ENCODE measurements around the gene TP73. TPM values are rescaled to one million over a fixed set of nuclear protein-coding genes. Genes with fewer than 3 reads are reported as not detected.

Gene TP73
- polyA plus RNA-seq, 1 donor from 2014 or later: 0.88 TPM

DNA sequence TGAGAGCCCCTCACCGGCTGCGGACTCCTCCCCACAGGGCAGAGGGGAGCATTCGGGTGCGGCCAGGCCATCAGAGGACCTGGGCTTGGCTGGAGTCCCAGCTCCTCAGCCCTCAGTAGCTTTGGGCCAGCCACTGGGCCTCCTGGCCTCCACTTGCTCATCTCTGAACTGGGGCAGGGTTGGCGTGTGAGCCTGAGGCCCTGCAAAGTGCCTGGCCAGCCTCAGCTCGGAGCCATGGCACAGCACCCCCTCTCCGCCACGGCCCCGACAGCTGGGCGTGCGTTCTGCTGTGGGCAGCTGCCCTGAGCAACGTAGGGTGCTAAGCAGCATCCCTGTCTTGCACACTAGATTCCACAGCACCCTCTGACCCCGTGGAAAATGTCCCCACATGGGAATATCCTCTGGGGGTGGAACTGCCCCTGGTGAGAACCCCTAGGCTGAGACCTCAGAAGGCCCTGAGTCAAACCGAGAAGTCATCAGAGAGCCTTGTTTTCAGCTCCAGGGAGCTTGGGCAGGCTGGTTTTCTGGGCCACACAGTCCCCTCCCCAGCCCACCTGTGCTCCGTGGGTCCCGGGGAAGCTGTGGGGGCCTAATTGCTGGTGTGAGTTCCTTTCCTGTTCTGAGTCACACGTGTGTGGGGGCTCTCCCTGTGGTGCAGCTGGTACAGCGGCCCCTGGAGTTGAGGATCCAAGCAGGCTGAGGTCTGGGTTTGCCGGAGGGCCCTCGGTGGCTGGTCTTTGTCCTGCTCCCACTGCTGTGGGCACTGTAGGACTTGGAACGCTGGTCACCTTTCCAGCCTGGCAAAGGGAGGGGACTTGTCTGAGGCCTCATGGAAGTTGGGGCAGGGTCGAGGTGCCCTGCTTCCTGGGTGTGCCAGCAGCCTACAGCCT, 24.5 kb downstream of the TP73 start:
- H3K36me3 Mint-ChIP-seq: peaks cover 4% of the 10 kb centered on the region
- peak overlapping the region; percentile 80 to 92 (median 90) for H3K27ac Mint-ChIP-seq

GRCh38 chr1:3677484-3677883, 25.2 kb downstream of the TP73 start:
- Mint-ChIP-seq H3K27ac (peak overlapping the region; percentile 80 to 92 (median 90)), H3K27me3 (peaks cover 7% of the 10 kb centered on the region), H3K4me3 (peak overlapping the region; percentile 44 to 91 (median 76)), H3K36me3 (peaks cover 4% of the 10 kb centered on the region), H3K9me3 (no peaks in the 10 kb centered on the region), H3K4me1 (peaks cover 33 to 46% (median 34%) of the 10 kb centered on the region in 3 donors)

More for the DNA sequence above, 24.5 kb downstream of the TP73 start:
- H3K4me3 Mint-ChIP-seq: peak overlapping the region in 3 of 4 donors; percentile 68 to 91 (median 84)
- H3K27me3 Mint-ChIP-seq: peaks cover 9% of the 10 kb centered on the region
- H3K9me3 Mint-ChIP-seq: no peaks in the 10 kb centered on the region
- H3K4me1 Mint-ChIP-seq: peaks cover 34 to 50% (median 34%) of the 10 kb centered on the region in 3 donors

DNA sequence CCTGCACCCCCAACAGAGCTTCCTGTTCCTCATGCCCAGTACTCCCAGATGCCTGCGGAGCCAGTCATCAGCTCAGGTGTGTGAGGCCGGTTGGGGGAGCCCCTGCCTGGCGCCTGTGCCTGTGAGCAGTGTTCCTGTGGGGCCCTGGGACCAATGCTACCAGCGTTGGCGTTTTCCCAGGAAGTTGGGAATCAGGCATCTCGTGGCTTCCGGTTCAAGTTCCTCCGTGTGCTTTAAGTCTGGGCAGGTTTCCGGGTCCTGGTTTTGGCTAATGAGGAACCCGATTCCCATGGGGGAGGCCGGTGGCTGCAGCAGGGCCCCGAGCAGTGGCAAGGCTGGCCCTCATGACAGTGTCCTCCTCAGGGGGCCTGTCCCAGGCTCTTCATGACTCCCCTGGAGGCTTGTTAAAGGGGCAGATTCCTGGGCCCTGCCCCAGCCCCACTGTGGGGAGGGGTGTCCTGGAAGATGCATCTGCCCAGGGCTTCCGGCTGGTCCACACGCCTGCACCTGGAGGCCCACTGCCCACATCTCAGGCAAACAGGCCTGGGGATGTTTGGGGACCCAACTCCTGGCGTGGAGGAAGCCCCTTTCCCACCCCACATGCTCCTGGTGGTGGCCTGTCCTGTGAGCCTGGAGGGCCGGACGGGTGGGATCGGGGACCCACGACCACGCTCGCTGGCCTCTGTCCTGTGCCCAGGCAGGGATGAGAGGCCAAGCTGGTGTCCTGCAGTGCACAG, 26.2 kb downstream of the TP73 start:
- Mint-ChIP-seq H3K4me3 (peak overlapping the region in 3 of 4 donors; percentile 79 to 91 (median 84)), H3K4me1 (peaks cover 24 to 40% (median 29%) of the 10 kb centered on the region in 3 donors), H3K36me3 (no peaks in the 10 kb centered on the region), H3K27me3 (peaks cover 5% of the 10 kb centered on the region), H3K9me3 (no peaks in the 10 kb centered on the region), H3K27ac (peak overlapping the region; percentile 80 to 92 (median 80))

DNA sequence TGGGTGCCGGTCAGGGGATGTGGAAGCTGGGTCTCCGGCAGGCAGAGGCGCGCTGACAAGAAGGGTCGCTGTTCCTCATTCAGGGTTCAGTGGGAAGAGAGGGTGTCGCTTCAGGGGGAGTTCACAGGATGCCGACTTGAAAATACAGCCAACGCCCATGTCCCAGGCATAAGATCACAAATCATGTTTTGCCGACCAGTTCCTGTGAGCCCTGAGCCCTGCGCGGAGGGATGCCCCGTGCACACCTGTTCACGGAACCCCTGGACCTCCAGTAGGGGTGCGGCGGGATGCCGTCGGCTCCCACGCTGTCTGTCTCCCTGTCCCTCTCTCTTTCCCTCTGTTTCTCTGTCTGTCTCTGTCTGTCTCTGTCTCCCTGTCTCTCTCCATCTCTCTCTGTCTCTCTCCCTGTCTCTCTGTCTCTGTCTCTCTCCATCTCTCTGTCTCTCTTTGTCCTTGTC, 26.8 kb downstream of the TP73 start:
- Mint-ChIP-seq H3K9me3 (no peaks in the 10 kb centered on the region), H3K27ac (peak overlapping the region; percentile 71 to 92 (median 80)), H3K27me3 (peaks cover 3% of the 10 kb centered on the region), H3K4me3 (peak overlapping the region in 3 of 4 donors; percentile 79 to 91 (median 83)), H3K4me1 (peaks cover 20 to 37% (median 28%) of the 10 kb centered on the region in 3 donors), H3K36me3 (no peaks in the 10 kb centered on the region)

GRCh38 chr1:3679799-3680453, 27.6 kb downstream of the TP73 start:
- Mint-ChIP-seq H3K36me3 (no peaks in the 10 kb centered on the region), H3K27ac (peak overlapping the region; percentile 59 to 90 (median 80)), H3K4me1 (peaks cover 20 to 37% (median 28%) of the 10 kb centered on the region in 3 donors), H3K9me3 (no peaks in the 10 kb centered on the region), H3K4me3 (peak overlapping the region in 3 of 4 donors; percentile 26 to 91 (median 87)), H3K27me3 (peaks cover 3% of the 10 kb centered on the region)

DNA sequence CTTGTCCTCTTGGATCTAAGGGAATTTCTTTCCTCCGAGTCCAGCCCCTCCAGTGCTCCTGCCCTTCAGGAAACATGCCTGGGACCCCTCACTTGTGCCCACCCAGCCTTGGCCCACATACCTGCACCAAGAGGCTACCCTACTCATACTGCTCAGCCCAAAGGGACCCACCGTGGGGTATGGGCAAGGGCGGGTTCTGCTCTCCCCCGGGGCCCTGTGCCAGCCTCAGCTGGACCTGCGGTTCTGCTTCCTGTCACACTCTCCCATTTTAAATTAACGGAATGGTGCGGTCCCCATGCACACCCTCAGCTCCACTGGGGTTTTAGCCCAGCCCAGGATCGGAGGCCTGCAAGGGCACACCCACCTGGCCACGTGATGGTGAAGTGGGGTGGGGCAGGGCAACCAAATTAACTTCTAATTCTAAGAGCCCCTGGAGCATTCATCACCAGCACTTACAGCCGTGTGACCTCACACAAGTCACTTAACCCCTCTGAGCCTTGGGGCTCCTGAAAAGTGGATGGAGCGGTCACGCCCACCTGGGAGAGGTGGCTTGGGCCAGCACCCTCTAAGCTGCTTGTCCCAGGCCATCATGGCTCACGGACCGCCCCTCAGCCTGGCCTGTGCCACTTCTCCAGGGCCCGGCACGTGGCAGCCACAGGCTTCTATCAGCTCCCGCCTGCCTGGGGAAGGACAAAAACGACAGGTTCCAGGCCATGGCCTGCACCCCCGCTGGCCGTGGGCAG, 28.3 kb downstream of the TP73 start:
- Mint-ChIP-seq H3K27ac (peak overlapping the region in 2 of 3 donors; percentile 63 to 90), H3K9me3 (no peaks in the 10 kb centered on the region), H3K27me3 (peaks cover 3% of the 10 kb centered on the region), H3K4me1 (peaks cover 20 to 34% (median 28%) of the 10 kb centered on the region in 3 donors), H3K4me3 (peak overlapping the region in 3 of 4 donors; percentile 44 to 87 (median 81)), H3K36me3 (no peaks in the 10 kb centered on the region)

GRCh38 chr1:3681231-3681897, 29.0 kb downstream of the TP73 start:
- Mint-ChIP-seq H3K36me3 (no peaks in the 10 kb centered on the region), H3K4me1 (peaks cover 20 to 33% (median 28%) of the 10 kb centered on the region in 3 donors), H3K27me3 (peaks cover 3% of the 10 kb centered on the region), H3K27ac (peak overlapping the region in 1 of 3 donors; percentile 90), H3K4me3 (no peak overlapping the region), H3K9me3 (no peaks in the 10 kb centered on the region)

DNA sequence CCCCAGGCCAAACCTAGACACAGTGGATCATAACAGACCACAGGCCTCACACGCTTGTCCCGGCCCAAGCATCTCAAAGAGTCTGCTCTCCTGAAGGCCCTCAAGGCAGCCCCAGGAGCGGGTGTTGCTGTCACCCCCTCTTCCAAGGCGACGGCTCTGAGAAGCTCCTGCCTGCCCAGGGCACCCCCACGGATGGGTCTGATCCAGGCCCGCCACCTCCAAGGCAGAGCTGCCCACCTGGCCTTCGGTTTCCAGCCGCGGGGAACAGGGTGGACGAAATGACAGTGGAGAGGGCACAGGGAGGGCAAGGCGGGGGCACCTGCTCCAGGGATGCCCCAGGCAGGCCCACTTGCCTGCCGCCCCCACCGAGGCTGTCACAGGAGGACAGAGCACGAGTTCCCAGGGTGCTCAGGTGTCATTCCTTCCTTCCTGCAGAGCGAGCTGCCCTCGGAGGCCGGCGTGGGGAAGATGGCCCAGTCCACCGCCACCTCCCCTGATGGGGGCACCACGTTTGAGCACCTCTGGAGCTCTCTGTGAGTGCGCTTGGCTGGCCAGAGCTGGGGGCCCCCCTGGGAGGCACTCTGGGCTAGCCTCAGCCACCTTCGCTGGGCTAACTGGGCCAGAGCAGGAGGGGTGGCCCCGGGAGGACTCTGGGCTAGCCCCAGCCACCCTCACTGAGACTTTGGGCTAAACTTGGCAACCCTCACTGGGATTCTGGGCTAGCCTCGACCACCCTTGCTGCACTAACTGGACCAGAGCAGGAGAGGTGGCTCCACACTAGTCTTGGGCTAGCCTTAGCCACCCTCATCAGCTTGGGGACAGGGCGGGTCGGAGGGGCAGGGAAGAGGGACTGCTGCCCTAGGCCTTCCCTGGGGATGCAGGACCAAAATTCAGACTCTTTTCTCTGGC, 29.8 kb downstream of the TP73 start:
- Mint-ChIP-seq H3K27ac (peak overlapping the region in 1 of 3 donors; percentile 49), H3K36me3 (no peaks in the 10 kb centered on the region), H3K4me1 (peaks cover 15 to 29% (median 22%) of the 10 kb centered on the region in 3 donors)

DNA sequence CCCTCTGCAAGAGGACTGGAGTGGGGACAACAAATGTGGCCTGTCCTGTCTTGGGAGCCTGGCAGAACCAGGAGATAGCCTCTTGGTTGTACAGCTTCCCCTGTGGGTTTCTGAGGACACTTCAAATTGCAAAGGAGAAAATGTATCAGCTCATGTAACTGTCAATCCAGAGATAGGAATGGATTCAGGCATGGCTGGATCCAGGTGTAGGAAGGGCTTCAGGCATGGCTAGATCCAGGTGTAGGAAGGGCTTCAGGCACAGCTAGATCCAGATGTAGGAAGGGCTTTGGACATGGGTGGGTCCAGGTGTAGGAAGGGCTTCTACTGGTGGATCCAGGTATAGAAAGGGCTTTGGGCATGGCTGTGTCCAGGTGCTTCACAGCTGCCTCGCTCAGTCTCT, 30.9 kb downstream of the TP73 start:
- no peaks in the 10 kb centered on the region for H3K36me3 Mint-ChIP-seq
- peaks cover 6 to 20% (median 12%) of the 10 kb centered on the region in 3 donors for H3K4me1 Mint-ChIP-seq
- peaks cover 2% of the 10 kb centered on the region for H3K27me3 Mint-ChIP-seq
- H3K9me3 Mint-ChIP-seq: no peaks in the 10 kb centered on the region
- H3K4me3 Mint-ChIP-seq: no peak overlapping the region
- H3K27ac Mint-ChIP-seq: peak overlapping the region in 2 of 3 donors; percentile 49 to 65

More for the DNA sequence above, 29.8 kb downstream of the TP73 start:
- Mint-ChIP-seq H3K27me3 (peaks cover 3% of the 10 kb centered on the region), H3K9me3 (no peaks in the 10 kb centered on the region), H3K4me3 (no peak overlapping the region)

DNA sequence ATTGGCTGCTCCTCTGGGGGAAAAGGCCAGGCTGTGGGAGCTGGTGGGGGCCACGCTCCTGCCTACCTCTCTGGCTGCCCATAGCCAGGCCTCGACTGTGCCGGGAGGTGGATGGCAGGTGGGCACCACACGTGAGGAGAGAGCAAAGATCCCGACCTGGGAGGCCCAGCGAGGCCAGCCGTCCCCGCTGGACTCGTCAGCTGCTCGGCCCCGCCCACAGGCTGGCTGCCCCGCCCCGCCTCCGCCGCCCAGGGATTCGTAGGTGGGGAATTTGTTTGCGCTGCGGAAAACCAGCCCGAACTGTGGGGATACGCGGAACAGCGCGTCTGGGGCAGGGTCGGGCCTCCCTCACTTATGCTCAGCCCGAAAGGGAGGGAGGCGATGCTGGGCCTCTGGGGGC, 31.7 kb downstream of the TP73 start:
- Mint-ChIP-seq H3K36me3 (no peaks in the 10 kb centered on the region), H3K4me3 (peak overlapping the region in 1 of 4 donors; percentile 28), H3K9me3 (no peaks in the 10 kb centered on the region), H3K4me1 (peaks cover 4 to 18% (median 9%) of the 10 kb centered on the region in 3 donors), H3K27me3 (peaks cover 2% of the 10 kb centered on the region), H3K27ac (no peak overlapping the region)

DNA sequence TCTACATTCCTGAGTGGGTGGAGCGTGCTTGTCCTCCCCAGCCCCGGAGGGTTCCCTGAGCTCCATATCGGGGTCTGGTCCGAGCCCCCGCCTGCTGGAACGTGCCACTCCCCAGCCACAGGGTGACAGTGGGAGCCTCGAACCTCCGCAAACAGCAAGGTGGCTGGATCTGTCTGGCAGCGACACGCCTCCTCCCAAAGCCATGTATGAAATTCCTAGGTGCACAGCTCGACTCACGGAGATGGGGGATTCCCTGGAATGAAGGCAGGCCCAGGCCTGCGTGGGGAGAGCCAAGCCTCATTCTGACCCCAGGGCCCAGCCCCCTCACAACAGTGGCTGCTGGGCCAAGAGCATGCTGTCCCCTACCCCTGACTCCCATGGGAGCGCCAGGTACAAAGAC, 32.9 kb downstream of the TP73 start:
- H3K9me3 Mint-ChIP-seq: no peaks in the 10 kb centered on the region

GRCh38 chr1:3685906-3686305, 33.6 kb downstream of the TP73 start:
- Mint-ChIP-seq H3K4me3 (no peak overlapping the region), H3K27ac (no peak overlapping the region), H3K4me1 (peaks cover 0 to 4% (median 0%) of the 10 kb centered on the region in 3 donors), H3K36me3 (no peaks in the 10 kb centered on the region), H3K9me3 (no peaks in the 10 kb centered on the region), H3K27me3 (peaks cover 2% of the 10 kb centered on the region)

More for the DNA sequence above, 32.9 kb downstream of the TP73 start:
- H3K4me3 Mint-ChIP-seq: peak overlapping the region in 1 of 4 donors; percentile 49
- no peak overlapping the region for H3K27ac Mint-ChIP-seq
- peaks cover 2% of the 10 kb centered on the region for H3K27me3 Mint-ChIP-seq
- no peaks in the 10 kb centered on the region for H3K36me3 Mint-ChIP-seq
- peaks cover 3 to 10% (median 5%) of the 10 kb centered on the region in 3 donors for H3K4me1 Mint-ChIP-seq

GRCh38 chr1:3687504-3687903, 35.2 kb downstream of the TP73 start:
- no peaks in the 10 kb centered on the region for H3K36me3 Mint-ChIP-seq

More at GRCh38 chr1:3687504-3687903, 35.2 kb downstream of the TP73 start:
- Mint-ChIP-seq H3K27me3 (peaks cover 5% of the 10 kb centered on the region), H3K4me1 (peaks cover 0 to 4% (median 3%) of the 10 kb centered on the region in 3 donors), H3K27ac (no peak overlapping the region), H3K4me3 (no peak overlapping the region), H3K9me3 (no peaks in the 10 kb centered on the region)
